Activated naive CD8-positive, alpha-beta T cell treated with anti-CD3 and anti-CD28 coated beads, Interleukin-2, amount 50 U/mL, for 24 hours (primary cell): Measurements from ENCODE around the gene MME.

Experiments
- ATAC-seq: fragments of 150-1000 bp; cut with Tn5 transposase; one replicate; pipeline ENCODE4 v1.10.0; 2021
- DNase-seq: peaks from one replicate; pipeline ENCODE4 v3.0.0; 2021
- H3K27ac Mint-ChIP-seq: one replicate; pipeline ENCODE4 v1.8.0; 2021; ENCODE audit warnings: mild to moderate bottlenecking, mixed read lengths
- H3K27me3 Mint-ChIP-seq: one replicate; pipeline ENCODE4 v1.8.0; 2021; ENCODE audit warnings: mixed read lengths
- H3K36me3 Mint-ChIP-seq: one replicate; pipeline ENCODE4 v1.8.0; 2021; ENCODE audit warnings: low read depth, mixed read lengths
- H3K4me1 Mint-ChIP-seq: one replicate; pipeline ENCODE4 v1.8.0; 2021; ENCODE audit warnings: mixed read lengths
- H3K4me3 Mint-ChIP-seq: one replicate; pipeline ENCODE4 v1.8.0; 2021; ENCODE audit warnings: mild to moderate bottlenecking, moderate library complexity, mixed read lengths
- H3K9me3 Mint-ChIP-seq: one replicate; pipeline ENCODE4 v1.8.0; 2021; ENCODE audit warnings: mixed read lengths

The MME gene

GRCh38 chr3:155147588-155147987 is 67.5 kb downstream of the MME start:
- ATAC-seq (no peak), DNase-seq (no peak)
- Mint-ChIP-seq H3K4me1 (no peaks in the 10 kb centered on the region), H3K9me3 (no peaks in the 10 kb centered on the region), H3K4me3 (no peak overlapping the region), H3K36me3 (no peaks in the 10 kb centered on the region), H3K27me3 (no peaks in the 10 kb centered on the region), H3K27ac (no peak overlapping the region)

- H3K9me3 Mint-ChIP-seq, result no peaks in the 10 kb centered on the region
- no peaks in the 10 kb centered on the region for H3K4me1 Mint-ChIP-seq
- no peak overlapping the region for H3K27ac Mint-ChIP-seq
- no peak for DNase-seq
- ATAC-seq, result no peak
- H3K4me3 Mint-ChIP-seq, result no peak overlapping the region
- H3K27me3 Mint-ChIP-seq, result no peaks in the 10 kb centered on the region
- H3K36me3 Mint-ChIP-seq, result no peaks in the 10 kb centered on the region
Measured at GRCh38 chr3:155149494-155149893, 69.4 kb downstream of the MME start.

DNA sequence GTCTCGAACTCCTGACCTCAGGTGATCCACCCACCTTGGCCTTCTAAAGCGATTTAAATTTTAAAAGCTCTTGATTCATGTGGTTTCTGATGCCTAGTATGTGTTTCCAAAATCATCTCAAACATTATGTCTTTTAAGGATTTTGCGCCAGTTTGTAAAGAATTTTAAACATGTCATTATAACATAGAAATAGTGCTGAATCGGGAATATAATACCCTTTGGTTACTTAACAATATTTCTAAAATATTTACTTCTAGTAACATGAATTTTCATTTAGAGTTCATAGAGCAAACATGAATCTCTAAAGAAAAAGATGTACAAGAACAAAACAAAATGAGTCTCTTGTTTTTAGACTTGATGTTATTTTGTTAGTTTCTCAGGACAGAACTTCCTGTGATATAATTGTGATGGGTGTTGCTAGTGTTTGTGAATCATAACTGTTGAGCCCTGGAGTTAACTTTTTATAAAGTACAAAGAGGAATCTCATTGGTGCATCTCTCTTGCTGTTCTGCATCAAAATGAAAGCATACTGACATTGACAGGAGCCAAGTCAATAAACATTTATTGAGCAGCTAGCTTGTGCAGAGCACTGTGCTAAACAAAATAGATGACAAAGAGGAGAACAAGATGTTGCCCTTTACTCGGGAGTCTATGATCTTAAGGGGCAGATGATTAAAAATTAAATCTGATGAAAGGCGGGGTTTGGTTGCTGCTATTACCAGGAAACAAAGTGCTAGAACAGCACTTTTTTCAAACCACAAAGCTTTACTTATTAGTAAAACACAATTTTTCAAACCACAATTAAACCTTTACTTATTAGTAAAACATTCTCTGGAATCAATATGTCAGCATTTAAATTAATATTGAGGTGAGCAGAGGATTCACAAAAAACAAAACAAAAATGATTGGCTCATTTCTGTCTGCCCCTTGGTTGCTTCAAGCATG is 73.4 kb downstream of the MME start:
- ATAC-seq (no peak), DNase-seq (no peak)
- Mint-ChIP-seq H3K27me3 (no peaks in the 10 kb centered on the region), H3K9me3 (no peaks in the 10 kb centered on the region), H3K4me3 (no peak overlapping the region), H3K4me1 (no peaks in the 10 kb centered on the region), H3K36me3 (no peaks in the 10 kb centered on the region), H3K27ac (no peak overlapping the region)

GRCh38 chr3:155154255-155154654 is 74.1 kb downstream of the MME start:
- DNase-seq, result no peak
- no peak for ATAC-seq
- H3K4me1 Mint-ChIP-seq, result no peaks in the 10 kb centered on the region
- H3K27ac Mint-ChIP-seq, result no peak overlapping the region
- no peaks in the 10 kb centered on the region for H3K36me3 Mint-ChIP-seq
- no peak overlapping the region for H3K4me3 Mint-ChIP-seq
- no peaks in the 10 kb centered on the region for H3K9me3 Mint-ChIP-seq
- H3K27me3 Mint-ChIP-seq, result no peaks in the 10 kb centered on the region

- no peak overlapping the region for H3K4me3 Mint-ChIP-seq
- no peak for ATAC-seq
- H3K36me3 Mint-ChIP-seq, result no peaks in the 10 kb centered on the region
- no peak overlapping the region for H3K27ac Mint-ChIP-seq
- no peaks in the 10 kb centered on the region for H3K27me3 Mint-ChIP-seq
- no peaks in the 10 kb centered on the region for H3K9me3 Mint-ChIP-seq
- no peaks in the 10 kb centered on the region for H3K4me1 Mint-ChIP-seq
- DNase-seq, result no peak
Measured at GRCh38 chr3:155158346-155159037, 78.4 kb downstream of the MME start.

DNA sequence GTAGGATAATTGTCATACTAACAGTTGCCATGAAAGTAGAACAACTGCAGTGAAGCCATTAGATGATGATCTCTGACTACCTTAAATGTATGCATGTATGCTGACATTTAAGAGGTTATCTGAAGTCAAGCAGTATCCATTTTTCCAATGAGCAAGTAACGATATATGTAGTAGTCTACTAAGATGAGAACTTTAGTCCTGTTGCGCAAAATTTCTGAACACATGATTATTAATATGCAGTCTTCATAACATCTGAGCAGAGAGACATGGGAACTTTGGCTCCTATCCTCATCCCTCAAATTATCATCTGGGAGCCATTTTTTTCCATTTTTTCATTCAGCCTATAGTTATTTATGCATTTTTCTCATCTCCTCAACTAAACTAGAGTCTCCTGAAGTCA is 79.2 kb downstream of the MME start:
- H3K27ac Mint-ChIP-seq, result no peak overlapping the region
- H3K4me1 Mint-ChIP-seq, result no peaks in the 10 kb centered on the region
- H3K36me3 Mint-ChIP-seq, result no peaks in the 10 kb centered on the region
- no peak for ATAC-seq
- no peak for DNase-seq
- no peak overlapping the region for H3K4me3 Mint-ChIP-seq
- H3K9me3 Mint-ChIP-seq, result no peaks in the 10 kb centered on the region
- no peaks in the 10 kb centered on the region for H3K27me3 Mint-ChIP-seq

- H3K27ac Mint-ChIP-seq, result no peak overlapping the region
- no peaks in the 10 kb centered on the region for H3K27me3 Mint-ChIP-seq
- no peaks in the 10 kb centered on the region for H3K9me3 Mint-ChIP-seq
- no peak for ATAC-seq
- H3K36me3 Mint-ChIP-seq, result no peaks in the 10 kb centered on the region
- H3K4me1 Mint-ChIP-seq, result no peaks in the 10 kb centered on the region
- H3K4me3 Mint-ChIP-seq, result no peak overlapping the region
- DNase-seq, result no peak
Measured at GRCh38 chr3:155161640-155162292, 81.6 kb downstream of the MME start.

GRCh38 chr3:155164306-155164705 is 84.2 kb downstream of the MME start:
- H3K36me3 Mint-ChIP-seq, result no peaks in the 10 kb centered on the region
- no peaks in the 10 kb centered on the region for H3K27me3 Mint-ChIP-seq
- no peak for ATAC-seq
- no peak for DNase-seq
- H3K4me3 Mint-ChIP-seq, result no peak overlapping the region
- H3K4me1 Mint-ChIP-seq, result no peaks in the 10 kb centered on the region
- no peaks in the 10 kb centered on the region for H3K9me3 Mint-ChIP-seq
- no peak overlapping the region for H3K27ac Mint-ChIP-seq

GRCh38 chr3:155166441-155166840 is 86.3 kb downstream of the MME start:
- H3K36me3 Mint-ChIP-seq, result no peaks in the 10 kb centered on the region
- no peak for ATAC-seq
- no peak overlapping the region for H3K4me3 Mint-ChIP-seq
- no peaks in the 10 kb centered on the region for H3K27me3 Mint-ChIP-seq
- no peaks in the 10 kb centered on the region for H3K4me1 Mint-ChIP-seq
- no peak for DNase-seq
- no peak overlapping the region for H3K27ac Mint-ChIP-seq
- H3K9me3 Mint-ChIP-seq, result no peaks in the 10 kb centered on the region

- Mint-ChIP-seq H3K4me1 (no peaks in the 10 kb centered on the region), H3K4me3 (no peak overlapping the region), H3K9me3 (no peaks in the 10 kb centered on the region), H3K36me3 (no peaks in the 10 kb centered on the region), H3K27me3 (no peaks in the 10 kb centered on the region), H3K27ac (no peak overlapping the region)
- DNase-seq (no peak), ATAC-seq (no peak)
Measured at GRCh38 chr3:155169197-155169596, 89.1 kb downstream of the MME start.

DNA sequence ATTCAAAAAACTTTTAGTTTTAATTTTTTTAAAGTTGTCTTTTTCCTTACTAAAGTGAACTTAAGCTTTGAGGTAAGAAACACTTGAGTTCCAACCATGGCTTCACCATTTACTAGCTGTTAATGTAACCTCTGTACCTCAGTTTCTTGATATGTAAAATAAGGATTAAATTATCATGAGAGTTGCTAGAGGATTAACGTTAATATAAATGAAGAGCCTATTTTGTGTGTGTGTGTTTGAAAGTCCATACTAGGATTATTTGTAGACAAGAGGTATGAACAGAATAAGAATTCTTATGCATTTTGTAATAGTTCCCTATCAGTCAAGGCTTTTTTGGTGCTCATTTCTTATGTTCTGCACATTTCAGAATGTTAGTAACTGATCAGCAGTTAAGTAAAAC is 93.7 kb downstream of the MME start:
- no peaks in the 10 kb centered on the region for H3K27me3 Mint-ChIP-seq
- DNase-seq (no peak), ATAC-seq (no peak)
- H3K4me3 Mint-ChIP-seq, result no peak overlapping the region
- H3K36me3 Mint-ChIP-seq, result no peaks in the 10 kb centered on the region
- no peaks in the 10 kb centered on the region for H3K9me3 Mint-ChIP-seq
- peaks cover under 1% of the 10 kb centered on the region for H3K4me1 Mint-ChIP-seq
- H3K27ac Mint-ChIP-seq, result no peak overlapping the region

DNA sequence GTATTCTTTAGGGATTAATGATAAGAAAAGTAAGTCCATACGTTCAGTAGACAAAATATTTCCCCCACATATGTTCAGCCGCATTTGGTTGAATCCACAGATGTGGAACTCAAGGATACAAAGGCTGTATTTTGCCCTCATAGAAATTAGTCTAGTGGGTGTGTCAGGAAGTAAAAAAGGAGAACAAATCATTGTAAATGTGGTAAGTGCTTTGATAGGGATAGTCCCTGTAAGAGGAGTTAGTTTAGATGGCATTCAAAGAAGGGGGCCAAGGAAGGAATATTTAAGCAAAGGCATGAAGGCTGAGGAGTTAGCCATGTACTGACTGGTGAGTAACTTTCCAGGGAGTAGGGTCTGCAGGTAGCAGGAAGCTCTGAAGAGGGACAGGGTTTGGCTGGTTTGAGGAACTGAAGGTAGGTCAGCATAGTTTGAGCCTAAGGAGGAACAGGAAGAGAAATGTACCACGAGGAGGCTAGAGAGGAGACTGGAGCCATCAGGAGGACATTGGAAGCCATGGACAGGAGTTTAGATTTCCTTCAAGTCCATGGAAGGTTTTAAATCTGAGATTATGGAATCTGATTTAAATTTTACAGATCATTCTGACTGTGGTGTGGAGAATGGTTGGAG is 98.8 kb downstream of the MME start:
- H3K9me3 Mint-ChIP-seq, result no peaks in the 10 kb centered on the region
- H3K27me3 Mint-ChIP-seq, result no peaks in the 10 kb centered on the region
- no peak overlapping the region for H3K4me3 Mint-ChIP-seq
- H3K36me3 Mint-ChIP-seq, result no peaks in the 10 kb centered on the region
- ATAC-seq (no peak), DNase-seq (no peak)
- H3K4me1 Mint-ChIP-seq, result peaks cover 7% of the 10 kb centered on the region
- H3K27ac Mint-ChIP-seq, result no peak overlapping the region

DNA sequence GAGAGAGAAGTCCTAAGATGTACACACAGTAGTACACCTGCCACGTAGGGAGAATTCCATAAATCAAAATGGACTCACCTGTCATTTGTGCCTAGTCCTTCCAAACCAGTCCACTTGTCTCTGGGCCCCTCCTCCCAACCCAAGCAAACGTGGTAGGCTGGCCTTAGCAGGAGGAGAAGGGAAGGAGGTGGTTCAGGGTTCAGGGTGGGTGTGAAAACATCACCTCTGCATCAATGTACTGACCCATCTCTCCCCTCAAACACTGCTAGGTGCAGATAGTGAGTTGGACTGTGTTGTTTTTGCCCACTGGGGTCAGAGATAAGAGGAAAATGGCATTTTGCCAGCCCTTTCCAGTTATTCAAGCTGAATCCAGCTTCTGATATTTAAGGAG is 99.3 kb downstream of the MME start:
- ATAC-seq, result no peak
- Mint-ChIP-seq H3K9me3 (no peaks in the 10 kb centered on the region), H3K4me3 (no peak overlapping the region), H3K36me3 (no peaks in the 10 kb centered on the region), H3K27me3 (no peaks in the 10 kb centered on the region), H3K27ac (no peak overlapping the region), H3K4me1 (peaks cover 11% of the 10 kb centered on the region)
- no peak for DNase-seq

DNA sequence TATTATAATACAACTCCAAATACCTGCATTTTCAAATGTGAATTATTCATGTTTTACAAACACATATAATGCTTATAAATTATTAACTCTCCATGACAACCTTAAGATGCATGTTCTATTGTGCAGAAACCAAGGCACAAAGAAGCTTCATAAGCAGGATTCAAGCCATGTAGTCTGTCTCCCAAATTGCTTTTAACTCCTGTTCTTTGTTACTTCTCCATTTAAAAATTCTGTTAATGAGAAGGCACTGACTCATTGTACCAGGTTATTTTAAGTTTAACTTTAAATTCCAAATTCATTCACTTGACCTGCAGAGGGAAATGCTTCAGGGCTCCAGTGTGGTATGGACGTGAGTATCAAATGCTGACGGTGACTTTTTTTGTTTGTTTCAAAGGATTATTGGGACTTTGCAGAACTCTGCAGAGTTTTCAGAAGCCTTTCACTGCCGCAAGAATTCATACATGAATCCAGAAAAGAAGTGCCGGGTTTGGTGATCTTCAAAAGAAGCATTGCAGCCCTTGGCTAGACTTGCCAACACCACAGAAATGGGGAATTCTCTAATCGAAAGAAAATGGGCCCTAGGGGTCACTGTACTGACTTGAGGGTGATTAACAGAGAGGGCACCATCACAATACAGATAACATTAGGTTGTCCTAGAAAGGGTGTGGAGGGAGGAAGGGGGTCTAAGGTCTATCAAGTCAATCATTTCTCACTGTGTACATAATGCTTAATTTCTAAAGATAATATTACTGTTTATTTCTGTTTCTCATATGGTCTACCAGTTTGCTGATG is 100.0 kb downstream of the MME start:
- Mint-ChIP-seq H3K27me3 (no peaks in the 10 kb centered on the region), H3K27ac (no peak overlapping the region), H3K4me3 (no peak overlapping the region), H3K4me1 (peaks cover 11% of the 10 kb centered on the region), H3K9me3 (no peaks in the 10 kb centered on the region), H3K36me3 (no peaks in the 10 kb centered on the region)
- DNase-seq (no peak), ATAC-seq (no peak)
